ENCODE results near the gene CXXC5.
"Not testable (repeated sequence)": the region's sequence is repeated elsewhere in the genome, so short reads cannot be mapped to it uniquely, and the experiment has no call there.

Gene CXXC5

GRCh38 chr5:139619861-139620260 is 28.3 kb upstream of the CXXC5 start:
- no peak overlapping the region for H3K4me3 ChIP-seq (ENCODE audit: control insufficient read depth, low read depth, low read length)
- no peak for TF ChIP-seq CTCF (conservative IDR thresholded peaks at IDR 0.05; ENCODE audit: control insufficient read depth, insufficient read depth, low read depth, low read length)
- no peak for DNase-seq (ENCODE audit: low read depth)

- not testable (repeated sequence) for H3K4me3 ChIP-seq (ENCODE audit: control insufficient read depth, low read depth, low read length); DNase-seq (ENCODE audit: low read depth)
Observed at GRCh38 chr5:139625398-139625797, 22.8 kb upstream of the CXXC5 start.

GRCh38 chr5:139630855-139631254 is 17.3 kb upstream of the CXXC5 start:
- DNase-seq (ENCODE audit: low read depth) = no peak

GRCh38 chr5:139631520-139632165 is 16.5 kb upstream of the CXXC5 start:
- H3K4me3 ChIP-seq (ENCODE audit: control insufficient read depth, low read depth, low read length) = no peak overlapping the region
- no peak for TF ChIP-seq CTCF (conservative IDR thresholded peaks at IDR 0.05; ENCODE audit: control insufficient read depth, insufficient read depth, low read depth, low read length)
- no peak for DNase-seq (ENCODE audit: low read depth)

More at GRCh38 chr5:139630855-139631254, 17.3 kb upstream of the CXXC5 start:
- TF ChIP-seq CTCF (conservative IDR thresholded peaks at IDR 0.05; ENCODE audit: control insufficient read depth, insufficient read depth, low read depth, low read length) = no peak
- H3K4me3 ChIP-seq (ENCODE audit: control insufficient read depth, low read depth, low read length) = no peak overlapping the region

GRCh38 chr5:139633295-139634027 is 14.7 kb upstream of the CXXC5 start:
- DNase-seq (ENCODE audit: low read depth) = peak; percentile 75
- TF ChIP-seq CTCF (conservative IDR thresholded peaks at IDR 0.05; ENCODE audit: control insufficient read depth, insufficient read depth, low read depth, low read length) = peak; percentile 99
- H3K4me3 ChIP-seq (ENCODE audit: control insufficient read depth, low read depth, low read length) = no peak overlapping the region

GRCh38 chr5:139634028-139634325 is 14.2 kb upstream of the CXXC5 start:
- no peak overlapping the region for H3K4me3 ChIP-seq (ENCODE audit: control insufficient read depth, low read depth, low read length)
- no peak for DNase-seq (ENCODE audit: low read depth)
- TF ChIP-seq CTCF (conservative IDR thresholded peaks at IDR 0.05; ENCODE audit: control insufficient read depth, insufficient read depth, low read depth, low read length) = no peak

- no peak for TF ChIP-seq CTCF (conservative IDR thresholded peaks at IDR 0.05; ENCODE audit: control insufficient read depth, insufficient read depth, low read depth, low read length)
- DNase-seq (ENCODE audit: low read depth) = no peak
- no peak overlapping the region for H3K4me3 ChIP-seq (ENCODE audit: control insufficient read depth, low read depth, low read length)
Observed at GRCh38 chr5:139634541-139634940, 13.6 kb upstream of the CXXC5 start.
